DND-41 (cell line): ENCODE data around the gene SLC51A.
A peak's percentile ranks its signal among the peaks of the same experiment; 100 is the strongest.

ENCODE experiments used
- ATAC-seq: fragments of 200-7000 bp; cut with Tn5 transposase; 3 replicates; pipeline ENCODE4 v1.9.1; 2021; ENCODE audit warnings: low read depth; ENCODE audit not compliant: insufficient read depth
- DNase-seq: peaks from one replicate; pipeline ENCODE4 v3.0.0-alpha.2; 2020
- H2AFZ ChIP-seq: 2 replicates; pipeline ENCODE4 v1.6.0; 2012; ENCODE audit warnings: low read depth, low read length
- H3K27ac ChIP-seq: 2 replicates; pipeline ENCODE4 v1.5.1; 2012; ENCODE audit warnings: low read length, inconsistent platforms
- H3K27me3 ChIP-seq: fragments of 200-600 bp; sonication (generic); 2 replicates; pipeline ENCODE4 v1.6.0; 2012; ENCODE audit warnings: low read length, mild to moderate bottlenecking, inconsistent platforms; ENCODE audit not compliant: insufficient read depth, poor library complexity
- H3K36me3 ChIP-seq: 2 replicates; pipeline ENCODE4 v1.5.1; 2012; ENCODE audit warnings: low read length, inconsistent platforms; ENCODE audit not compliant: insufficient read depth
- H3K4me1 ChIP-seq: 2 replicates; pipeline ENCODE4 v1.5.1; 2012; ENCODE audit warnings: mild to moderate bottlenecking, low read length; ENCODE audit not compliant: insufficient read depth
- H3K4me2 ChIP-seq: 2 replicates; pipeline ENCODE4 v1.6.0; 2012; ENCODE audit warnings: mild to moderate bottlenecking, moderate library complexity, low read length, inconsistent platforms; ENCODE audit not compliant: insufficient read depth
- H3K4me3 ChIP-seq, 2 experiments: fragments of 200-600 bp in 1 of 2; shearing (Covaris generic) in 1 of 2; 2 replicates each; pipeline ENCODE4 v1.5.1; 2012 to 2016; ENCODE audit warnings: inconsistent platforms in 2 of 2, low read length in 2 of 2, mild to moderate bottlenecking in 2 of 2, low read depth in 1 of 2, moderate library complexity in 1 of 2
- H3K79me2 ChIP-seq: 2 replicates; pipeline ENCODE4 v1.6.0; 2012; ENCODE audit warnings: low read length, inconsistent platforms; ENCODE audit not compliant: insufficient read depth
- H3K9ac ChIP-seq: 2 replicates; pipeline ENCODE4 v1.6.0; 2012; ENCODE audit warnings: low read depth, mild to moderate bottlenecking, inconsistent platforms, low read length, moderate library complexity
- H3K9me3 ChIP-seq: 2 replicates; pipeline ENCODE4 v1.5.1; 2012; ENCODE audit warnings: low read length, moderate library complexity, mild to moderate bottlenecking, inconsistent platforms; ENCODE audit not compliant: insufficient read depth, severe bottlenecking
- H4K20me1 ChIP-seq: 2 replicates; pipeline ENCODE4 v1.6.0; 2012; ENCODE audit warnings: low read length; ENCODE audit not compliant: insufficient read depth
- CTCF ChIP-seq: IDR thresholded peaks from 2 replicates; pipeline ENCODE4 v1.5.1; 2012; ENCODE audit warnings: borderline replicate concordance, low read length, moderate library complexity, mild to moderate bottlenecking; ENCODE audit not compliant: poor library complexity, severe bottlenecking; ENCODE audit errors: extremely low read depth
- EZH2 ChIP-seq: IDR thresholded peaks from 3 replicates; pipeline ENCODE4 v1.6.1; 2012; ENCODE audit warnings: borderline replicate concordance, low read depth, mild to moderate bottlenecking, moderate library complexity, low read length, inconsistent platforms; ENCODE audit not compliant: severe bottlenecking

SLC51A gene

GRCh38 chr3:196232882-196233251, 16.5 kb downstream of the SLC51A start:
- no peak for DNase-seq
- H2AFZ ChIP-seq: no peak overlapping the region
- no peak overlapping the region for H3K27ac ChIP-seq
- no peak overlapping the region for H3K4me3 ChIP-seq
- H4K20me1 ChIP-seq: no peaks in the 10 kb centered on the region
- no peaks in the 10 kb centered on the region for H3K9me3 ChIP-seq
- no peak for TF ChIP-seq CTCF
- TF ChIP-seq EZH2: no peak
- H3K36me3 ChIP-seq: peaks cover 10% of the 10 kb centered on the region; the same call in 1 of the 2 replicates
- peaks cover 15% of the 10 kb centered on the region for H3K4me1 ChIP-seq
- no peak for ATAC-seq
- H3K79me2 ChIP-seq: no peaks in the 10 kb centered on the region
- H3K4me2 ChIP-seq: no peak overlapping the region
- no peak overlapping the region for H3K9ac ChIP-seq
- no peaks in the 10 kb centered on the region for H3K27me3 ChIP-seq

DNA sequence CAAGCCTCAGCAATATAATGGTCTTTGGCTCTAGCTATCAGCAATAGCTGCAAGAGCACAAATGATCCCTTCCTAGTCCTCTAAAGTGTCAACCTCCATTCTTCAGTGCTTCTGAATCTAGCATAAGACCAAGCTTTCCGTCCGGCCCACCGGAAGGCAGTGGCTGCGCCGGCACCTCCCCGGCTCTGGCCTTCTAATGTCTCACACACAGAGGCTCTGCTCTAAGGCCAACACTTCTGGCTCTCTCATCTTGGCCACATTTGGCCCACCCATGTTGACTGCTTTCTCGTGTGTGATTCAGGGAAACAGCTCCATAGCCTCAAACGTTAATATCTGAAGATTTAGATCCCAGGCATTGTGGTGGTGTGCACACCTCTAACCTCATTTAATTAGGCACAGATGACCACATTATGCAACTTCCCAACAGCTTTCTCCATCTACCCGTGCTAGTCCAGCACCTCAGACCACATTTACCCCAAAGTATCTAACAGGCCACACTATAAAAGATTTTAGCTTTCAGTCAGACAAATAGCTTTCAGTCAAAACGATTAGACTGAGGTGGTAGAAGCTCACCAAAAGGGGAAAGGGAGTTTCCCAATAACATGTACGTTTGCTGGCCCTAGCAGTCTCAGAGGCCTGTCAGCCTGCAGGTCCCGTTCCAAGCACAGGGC, 19.3 kb downstream of the SLC51A start:
- Histone ChIP-seq H3K4me1 (peaks cover 15% of the 10 kb centered on the region), H3K4me3 (no peak overlapping the region), H3K79me2 (no peaks in the 10 kb centered on the region), H3K27me3 (no peaks in the 10 kb centered on the region), H3K9me3 (no peaks in the 10 kb centered on the region), H3K4me2 (no peak overlapping the region), H3K27ac (no peak overlapping the region), H2AFZ (no peak overlapping the region), H3K9ac (no peak overlapping the region), H4K20me1 (no peaks in the 10 kb centered on the region), H3K36me3 (peaks cover 23% of the 10 kb centered on the region; the same call in 1 of the 2 replicates)
- TF ChIP-seq CTCF: no peak
- TF ChIP-seq EZH2: no peak
- ATAC-seq: no peak
- no peak for DNase-seq

- Histone ChIP-seq H2AFZ (no peak overlapping the region), H3K36me3 (peaks cover 25% of the 10 kb centered on the region; the same call in 1 of the 2 replicates), H3K9ac (no peak overlapping the region), H3K27ac (no peak overlapping the region), H3K4me2 (no peak overlapping the region), H3K79me2 (no peaks in the 10 kb centered on the region), H3K4me3 (no peak overlapping the region), H3K9me3 (no peaks in the 10 kb centered on the region), H3K4me1 (peaks cover 15% of the 10 kb centered on the region), H4K20me1 (no peaks in the 10 kb centered on the region), H3K27me3 (no peaks in the 10 kb centered on the region)
- ATAC-seq: no peak
- DNase-seq: no peak
- no peak for TF ChIP-seq EZH2
- TF ChIP-seq CTCF: no peak
Measured at GRCh38 chr3:196236223-196236622, 19.9 kb downstream of the SLC51A start.

GRCh38 chr3:196237203-196237602, 20.9 kb downstream of the SLC51A start:
- Histone ChIP-seq H3K4me2 (no peak overlapping the region), H3K4me3 (no peak overlapping the region), H3K4me1 (peaks cover 15% of the 10 kb centered on the region), H2AFZ (no peak overlapping the region), H4K20me1 (no peaks in the 10 kb centered on the region), H3K27me3 (no peaks in the 10 kb centered on the region), H3K9me3 (no peaks in the 10 kb centered on the region), H3K27ac (peak overlapping the region; percentile 11; the same call in 1 of the 2 replicates), H3K9ac (no peak overlapping the region), H3K36me3 (peaks cover 35% of the 10 kb centered on the region), H3K79me2 (no peaks in the 10 kb centered on the region)
- ATAC-seq: peak; percentile 99
- no peak for TF ChIP-seq EZH2
- no peak for TF ChIP-seq CTCF
- DNase-seq: peak; percentile 79
